HEK293 (cell line): ENCODE results near the gene PGP.

Experiments used
- IKZF3 ChIP-seq: fragments of 450-650 bp; IDR thresholded peaks from 2 replicates; pipeline ENCODE4 v1.5.0; 2018; ENCODE audit warnings: missing biosample characterization, mild to moderate bottlenecking, missing genetic modification characterization, moderate library complexity
- SP2 ChIP-seq: fragments of 450-650 bp; formaldehyde crosslinking; IDR thresholded peaks from 2 replicates; pipeline ENCODE4 v1.5.1; 2016; ENCODE audit warnings: missing biosample characterization, missing genetic modification characterization
- ZBTB7A ChIP-seq: fragments of 450-650 bp; formaldehyde crosslinking; IDR thresholded peaks from 2 replicates; pipeline ENCODE4 v1.5.1; 2016; ENCODE audit warnings: low read depth, missing biosample characterization, missing genetic modification characterization
- ZIC2 ChIP-seq: fragments of 450-650 bp; formaldehyde crosslinking; IDR thresholded peaks from 2 replicates; pipeline ENCODE4 v1.5.1; 2016; ENCODE audit warnings: missing biosample characterization, missing genetic modification characterization
- ZNF138 ChIP-seq: fragments of 450-650 bp; formaldehyde crosslinking; IDR thresholded peaks from 2 replicates; pipeline ENCODE4 v1.5.1; 2016; ENCODE audit warnings: missing biosample characterization, missing genetic modification characterization, borderline replicate concordance
- ZNF184 ChIP-seq: fragments of 450-650 bp; IDR thresholded peaks from 2 replicates; pipeline ENCODE4 v1.5.1; 2018; ENCODE audit warnings: missing biosample characterization, mild to moderate bottlenecking, missing genetic modification characterization
- ZNF2 ChIP-seq: fragments of 450-650 bp; formaldehyde crosslinking; IDR thresholded peaks from 2 replicates; pipeline ENCODE4 v1.5.1; 2016; ENCODE audit warnings: missing biosample characterization, missing genetic modification characterization
- ZNF202 ChIP-seq: fragments of 450-650 bp; formaldehyde crosslinking; IDR thresholded peaks from 2 replicates; pipeline ENCODE4 v1.5.1; 2016; ENCODE audit warnings: missing biosample characterization, missing genetic modification characterization, borderline replicate concordance
- ZNF416 ChIP-seq: fragments of 450-650 bp; formaldehyde crosslinking; IDR thresholded peaks from 2 replicates; pipeline ENCODE4 v1.5.1; 2016; ENCODE audit warnings: missing biosample characterization, missing genetic modification characterization
- ZNF701 ChIP-seq: fragments of 450-650 bp; formaldehyde crosslinking; IDR thresholded peaks from 2 replicates; pipeline ENCODE4 v1.5.1; 2016; ENCODE audit warnings: missing biosample characterization, missing genetic modification characterization
- ZNF76 ChIP-seq: fragments of 450-650 bp; formaldehyde crosslinking; IDR thresholded peaks from 2 replicates; pipeline ENCODE4; 2016; ENCODE audit warnings: low read depth, missing biosample characterization, missing genetic modification characterization, borderline replicate concordance
- TF ChIP-seq, protein P1 (sequence below): fragments of 450-650 bp; formaldehyde crosslinking; IDR thresholded peaks from 2 replicates; pipeline ENCODE4 v1.5.1; 2016; ENCODE audit warnings: missing biosample characterization, missing genetic modification characterization
- TF ChIP-seq, protein P2 (sequence below): fragments of 450-650 bp; formaldehyde crosslinking; IDR thresholded peaks from 2 replicates; pipeline ENCODE4 v1.5.1; 2017; ENCODE audit warnings: missing biosample characterization, missing genetic modification characterization
- TF ChIP-seq, protein P3 (sequence below): fragments of 450-650 bp; formaldehyde crosslinking; IDR thresholded peaks from 2 replicates; pipeline ENCODE4 v1.5.1; 2016; ENCODE audit warnings: missing biosample characterization, missing genetic modification characterization
- TF ChIP-seq, protein P4 (sequence below): fragments of 450-650 bp; formaldehyde crosslinking; IDR thresholded peaks from 2 replicates; pipeline ENCODE4 v1.5.1; 2016; ENCODE audit warnings: missing biosample characterization, missing genetic modification characterization, low read depth
- TF ChIP-seq, protein P5 (sequence below): fragments of 450-650 bp; formaldehyde crosslinking; IDR thresholded peaks from 2 replicates; pipeline ENCODE4 v1.5.1; 2016; ENCODE audit warnings: missing biosample characterization, missing genetic modification characterization
- TF ChIP-seq, protein P6 (sequence below): fragments of 450-650 bp; formaldehyde crosslinking; IDR thresholded peaks from 2 replicates; pipeline ENCODE4 v1.5.1; 2016; ENCODE audit warnings: missing biosample characterization, missing genetic modification characterization
- TF ChIP-seq, protein P7 (sequence below): fragments of 450-650 bp; formaldehyde crosslinking; IDR thresholded peaks from 2 replicates; pipeline ENCODE4 v1.5.1; 2017; ENCODE audit warnings: missing biosample characterization, mild to moderate bottlenecking, missing genetic modification characterization, moderate library complexity
- TF ChIP-seq, protein P8 (sequence below): fragments of 450-650 bp; formaldehyde crosslinking; IDR thresholded peaks from 2 replicates; pipeline ENCODE4 v1.5.1; 2017; ENCODE audit warnings: missing biosample characterization, missing genetic modification characterization
- TF ChIP-seq, protein P9 (sequence below): fragments of 450-650 bp; formaldehyde crosslinking; conservative IDR thresholded peaks from 2 replicates; pipeline ENCODE4 v1.5.1; 2016; ENCODE audit warnings: low read depth, missing biosample characterization, missing genetic modification characterization

The PGP gene

DNA sequence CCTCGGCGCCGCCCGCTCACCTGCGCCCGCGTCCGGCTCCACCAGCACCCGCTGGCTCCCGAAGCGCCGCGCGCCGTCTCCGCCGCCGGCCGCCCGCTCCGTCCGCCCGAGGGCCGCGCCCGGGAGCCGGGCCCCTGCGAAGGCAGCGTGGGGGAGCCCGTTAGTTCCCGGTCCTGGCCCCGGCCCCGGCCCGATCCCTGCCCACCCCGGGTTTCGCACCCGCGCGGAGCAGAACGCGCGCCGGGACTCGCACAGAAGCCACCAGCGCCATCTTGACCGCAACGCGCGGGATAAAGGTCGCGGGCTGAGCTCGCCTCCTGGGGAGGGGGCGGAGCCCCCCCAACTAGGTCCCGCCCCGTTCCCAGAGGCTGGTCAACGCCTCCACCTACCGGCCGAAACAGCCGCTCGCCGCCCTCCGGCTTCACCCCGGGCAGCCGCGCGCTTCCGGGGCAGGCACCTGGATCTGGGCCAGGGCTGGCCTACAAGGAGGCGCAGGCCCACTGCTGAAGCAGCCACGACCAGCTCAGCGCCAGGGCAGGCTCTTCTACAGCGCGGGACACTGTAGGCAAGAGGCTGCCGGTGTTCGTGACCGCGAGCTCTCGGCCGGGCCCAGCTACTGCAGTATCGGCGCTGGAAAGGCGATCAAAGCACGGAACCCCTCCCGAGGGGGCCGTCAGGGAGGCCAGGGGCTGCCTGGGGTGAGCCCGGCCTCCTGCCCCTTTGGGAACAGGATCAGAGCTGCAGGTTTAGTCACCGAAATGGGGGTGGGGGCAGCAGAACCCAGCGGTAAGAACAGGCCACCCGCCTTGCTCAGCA, 36.9 kb upstream of the PGP start, which contains the start of gene ECI1 (continued):
- TF ChIP-seq, protein P1, sequence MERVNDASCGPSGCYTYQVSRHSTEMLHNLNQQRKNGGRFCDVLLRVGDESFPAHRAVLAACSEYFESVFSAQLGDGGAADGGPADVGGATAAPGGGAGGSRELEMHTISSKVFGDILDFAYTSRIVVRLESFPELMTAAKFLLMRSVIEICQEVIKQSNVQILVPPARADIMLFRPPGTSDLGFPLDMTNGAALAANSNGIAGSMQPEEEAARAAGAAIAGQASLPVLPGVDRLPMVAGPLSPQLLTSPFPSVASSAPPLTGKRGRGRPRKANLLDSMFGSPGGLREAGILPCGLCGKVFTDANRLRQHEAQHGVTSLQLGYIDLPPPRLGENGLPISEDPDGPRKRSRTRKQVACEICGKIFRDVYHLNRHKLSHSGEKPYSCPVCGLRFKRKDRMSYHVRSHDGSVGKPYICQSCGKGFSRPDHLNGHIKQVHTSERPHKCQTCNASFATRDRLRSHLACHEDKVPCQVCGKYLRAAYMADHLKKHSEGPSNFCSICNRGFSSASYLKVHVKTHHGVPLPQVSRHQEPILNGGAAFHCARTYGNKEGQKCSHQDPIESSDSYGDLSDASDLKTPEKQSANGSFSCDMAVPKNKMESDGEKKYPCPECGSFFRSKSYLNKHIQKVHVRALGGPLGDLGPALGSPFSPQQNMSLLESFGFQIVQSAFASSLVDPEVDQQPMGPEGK (tag by site-specific recombination), result peak; percentile 100
- no peak for TF ChIP-seq ZNF138 (tag by site-specific recombination)
- TF ChIP-seq, protein P2, sequence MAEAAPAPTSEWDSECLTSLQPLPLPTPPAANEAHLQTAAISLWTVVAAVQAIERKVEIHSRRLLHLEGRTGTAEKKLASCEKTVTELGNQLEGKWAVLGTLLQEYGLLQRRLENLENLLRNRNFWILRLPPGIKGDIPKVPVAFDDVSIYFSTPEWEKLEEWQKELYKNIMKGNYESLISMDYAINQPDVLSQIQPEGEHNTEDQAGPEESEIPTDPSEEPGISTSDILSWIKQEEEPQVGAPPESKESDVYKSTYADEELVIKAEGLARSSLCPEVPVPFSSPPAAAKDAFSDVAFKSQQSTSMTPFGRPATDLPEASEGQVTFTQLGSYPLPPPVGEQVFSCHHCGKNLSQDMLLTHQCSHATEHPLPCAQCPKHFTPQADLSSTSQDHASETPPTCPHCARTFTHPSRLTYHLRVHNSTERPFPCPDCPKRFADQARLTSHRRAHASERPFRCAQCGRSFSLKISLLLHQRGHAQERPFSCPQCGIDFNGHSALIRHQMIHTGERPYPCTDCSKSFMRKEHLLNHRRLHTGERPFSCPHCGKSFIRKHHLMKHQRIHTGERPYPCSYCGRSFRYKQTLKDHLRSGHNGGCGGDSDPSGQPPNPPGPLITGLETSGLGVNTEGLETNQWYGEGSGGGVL, result peak; percentile 22; the same call in 1 of the 2 replicates
- TF ChIP-seq ZNF416 (tag by site-specific recombination), result no peak
- TF ChIP-seq, protein P3, sequence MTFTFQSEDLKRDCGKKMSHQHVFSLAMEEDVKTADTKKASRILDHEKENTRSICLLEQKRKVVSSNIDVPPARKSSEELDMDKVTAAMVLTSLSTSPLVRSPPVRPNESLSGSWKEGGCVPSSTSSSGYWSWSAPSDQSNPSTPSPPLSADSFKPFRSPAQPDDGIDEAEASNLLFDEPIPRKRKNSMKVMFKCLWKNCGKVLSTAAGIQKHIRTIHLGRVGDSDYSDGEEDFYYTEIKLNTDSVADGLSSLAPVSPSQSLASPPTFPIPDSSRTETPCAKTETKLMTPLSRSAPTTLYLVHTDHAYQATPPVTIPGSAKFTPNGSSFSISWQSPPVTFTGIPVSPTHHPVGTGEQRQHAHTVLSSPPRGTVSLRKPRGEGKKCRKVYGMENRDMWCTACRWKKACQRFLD (tag by site-specific recombination), result no peak
- TF ChIP-seq ZBTB7A (tag by site-specific recombination), result peak; percentile 88
- TF ChIP-seq, protein P4, sequence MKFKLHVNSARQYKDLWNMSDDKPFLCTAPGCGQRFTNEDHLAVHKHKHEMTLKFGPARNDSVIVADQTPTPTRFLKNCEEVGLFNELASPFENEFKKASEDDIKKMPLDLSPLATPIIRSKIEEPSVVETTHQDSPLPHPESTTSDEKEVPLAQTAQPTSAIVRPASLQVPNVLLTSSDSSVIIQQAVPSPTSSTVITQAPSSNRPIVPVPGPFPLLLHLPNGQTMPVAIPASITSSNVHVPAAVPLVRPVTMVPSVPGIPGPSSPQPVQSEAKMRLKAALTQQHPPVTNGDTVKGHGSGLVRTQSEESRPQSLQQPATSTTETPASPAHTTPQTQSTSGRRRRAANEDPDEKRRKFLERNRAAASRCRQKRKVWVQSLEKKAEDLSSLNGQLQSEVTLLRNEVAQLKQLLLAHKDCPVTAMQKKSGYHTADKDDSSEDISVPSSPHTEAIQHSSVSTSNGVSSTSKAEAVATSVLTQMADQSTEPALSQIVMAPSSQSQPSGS (tag by site-specific recombination), result no peak
- peak; percentile 95 for TF ChIP-seq ZNF2
- TF ChIP-seq, protein P5, sequence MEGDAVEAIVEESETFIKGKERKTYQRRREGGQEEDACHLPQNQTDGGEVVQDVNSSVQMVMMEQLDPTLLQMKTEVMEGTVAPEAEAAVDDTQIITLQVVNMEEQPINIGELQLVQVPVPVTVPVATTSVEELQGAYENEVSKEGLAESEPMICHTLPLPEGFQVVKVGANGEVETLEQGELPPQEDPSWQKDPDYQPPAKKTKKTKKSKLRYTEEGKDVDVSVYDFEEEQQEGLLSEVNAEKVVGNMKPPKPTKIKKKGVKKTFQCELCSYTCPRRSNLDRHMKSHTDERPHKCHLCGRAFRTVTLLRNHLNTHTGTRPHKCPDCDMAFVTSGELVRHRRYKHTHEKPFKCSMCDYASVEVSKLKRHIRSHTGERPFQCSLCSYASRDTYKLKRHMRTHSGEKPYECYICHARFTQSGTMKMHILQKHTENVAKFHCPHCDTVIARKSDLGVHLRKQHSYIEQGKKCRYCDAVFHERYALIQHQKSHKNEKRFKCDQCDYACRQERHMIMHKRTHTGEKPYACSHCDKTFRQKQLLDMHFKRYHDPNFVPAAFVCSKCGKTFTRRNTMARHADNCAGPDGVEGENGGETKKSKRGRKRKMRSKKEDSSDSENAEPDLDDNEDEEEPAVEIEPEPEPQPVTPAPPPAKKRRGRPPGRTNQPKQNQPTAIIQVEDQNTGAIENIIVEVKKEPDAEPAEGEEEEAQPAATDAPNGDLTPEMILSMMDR (tag by site-specific recombination), result peak; percentile 97
- 0 out of 2 replicates have a peak, but pooled peaks have one; percentile 6 for TF ChIP-seq ZNF184 (tag by site-specific recombination)
- TF ChIP-seq, protein P6, sequence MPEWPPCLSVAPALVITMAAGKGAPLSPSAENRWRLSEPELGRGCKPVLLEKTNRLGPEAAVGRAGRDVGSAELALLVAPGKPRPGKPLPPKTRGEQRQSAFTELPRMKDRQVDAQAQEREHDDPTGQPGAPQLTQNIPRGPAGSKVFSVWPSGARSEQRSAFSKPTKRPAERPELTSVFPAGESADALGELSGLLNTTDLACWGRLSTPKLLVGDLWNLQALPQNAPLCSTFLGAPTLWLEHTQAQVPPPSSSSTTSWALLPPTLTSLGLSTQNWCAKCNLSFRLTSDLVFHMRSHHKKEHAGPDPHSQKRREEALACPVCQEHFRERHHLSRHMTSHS, result no peak
- TF ChIP-seq, protein P7, sequence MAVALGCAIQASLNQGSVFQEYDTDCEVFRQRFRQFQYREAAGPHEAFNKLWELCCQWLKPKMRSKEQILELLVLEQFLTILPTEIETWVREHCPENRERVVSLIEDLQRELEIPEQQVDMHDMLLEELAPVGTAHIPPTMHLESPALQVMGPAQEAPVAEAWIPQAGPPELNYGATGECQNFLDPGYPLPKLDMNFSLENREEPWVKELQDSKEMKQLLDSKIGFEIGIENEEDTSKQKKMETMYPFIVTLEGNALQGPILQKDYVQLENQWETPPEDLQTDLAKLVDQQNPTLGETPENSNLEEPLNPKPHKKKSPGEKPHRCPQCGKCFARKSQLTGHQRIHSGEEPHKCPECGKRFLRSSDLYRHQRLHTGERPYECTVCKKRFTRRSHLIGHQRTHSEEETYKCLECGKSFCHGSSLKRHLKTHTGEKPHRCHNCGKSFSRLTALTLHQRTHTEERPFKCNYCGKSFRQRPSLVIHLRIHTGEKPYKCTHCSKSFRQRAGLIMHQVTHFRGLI (tag by site-specific recombination), result peak; percentile 63; the same call in 1 of the 2 replicates
- TF ChIP-seq, protein P8, sequence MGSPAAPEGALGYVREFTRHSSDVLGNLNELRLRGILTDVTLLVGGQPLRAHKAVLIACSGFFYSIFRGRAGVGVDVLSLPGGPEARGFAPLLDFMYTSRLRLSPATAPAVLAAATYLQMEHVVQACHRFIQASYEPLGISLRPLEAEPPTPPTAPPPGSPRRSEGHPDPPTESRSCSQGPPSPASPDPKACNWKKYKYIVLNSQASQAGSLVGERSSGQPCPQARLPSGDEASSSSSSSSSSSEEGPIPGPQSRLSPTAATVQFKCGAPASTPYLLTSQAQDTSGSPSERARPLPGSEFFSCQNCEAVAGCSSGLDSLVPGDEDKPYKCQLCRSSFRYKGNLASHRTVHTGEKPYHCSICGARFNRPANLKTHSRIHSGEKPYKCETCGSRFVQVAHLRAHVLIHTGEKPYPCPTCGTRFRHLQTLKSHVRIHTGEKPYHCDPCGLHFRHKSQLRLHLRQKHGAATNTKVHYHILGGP, result no peak
- no peak for TF ChIP-seq ZNF202 (tag by site-specific recombination)
- TF ChIP-seq IKZF3, result peak; percentile 59; the same call in 1 of the 2 replicates
- TF ChIP-seq ZIC2, result peak; percentile 94
- TF ChIP-seq ZNF76 (tag by site-specific recombination), result peak; percentile 64; the same call in 1 of the 2 replicates
- TF ChIP-seq SP2 (tag by site-specific recombination), result peak; percentile 98
- TF ChIP-seq ZNF701 (tag by site-specific recombination), result no peak
- TF ChIP-seq, protein P9, sequence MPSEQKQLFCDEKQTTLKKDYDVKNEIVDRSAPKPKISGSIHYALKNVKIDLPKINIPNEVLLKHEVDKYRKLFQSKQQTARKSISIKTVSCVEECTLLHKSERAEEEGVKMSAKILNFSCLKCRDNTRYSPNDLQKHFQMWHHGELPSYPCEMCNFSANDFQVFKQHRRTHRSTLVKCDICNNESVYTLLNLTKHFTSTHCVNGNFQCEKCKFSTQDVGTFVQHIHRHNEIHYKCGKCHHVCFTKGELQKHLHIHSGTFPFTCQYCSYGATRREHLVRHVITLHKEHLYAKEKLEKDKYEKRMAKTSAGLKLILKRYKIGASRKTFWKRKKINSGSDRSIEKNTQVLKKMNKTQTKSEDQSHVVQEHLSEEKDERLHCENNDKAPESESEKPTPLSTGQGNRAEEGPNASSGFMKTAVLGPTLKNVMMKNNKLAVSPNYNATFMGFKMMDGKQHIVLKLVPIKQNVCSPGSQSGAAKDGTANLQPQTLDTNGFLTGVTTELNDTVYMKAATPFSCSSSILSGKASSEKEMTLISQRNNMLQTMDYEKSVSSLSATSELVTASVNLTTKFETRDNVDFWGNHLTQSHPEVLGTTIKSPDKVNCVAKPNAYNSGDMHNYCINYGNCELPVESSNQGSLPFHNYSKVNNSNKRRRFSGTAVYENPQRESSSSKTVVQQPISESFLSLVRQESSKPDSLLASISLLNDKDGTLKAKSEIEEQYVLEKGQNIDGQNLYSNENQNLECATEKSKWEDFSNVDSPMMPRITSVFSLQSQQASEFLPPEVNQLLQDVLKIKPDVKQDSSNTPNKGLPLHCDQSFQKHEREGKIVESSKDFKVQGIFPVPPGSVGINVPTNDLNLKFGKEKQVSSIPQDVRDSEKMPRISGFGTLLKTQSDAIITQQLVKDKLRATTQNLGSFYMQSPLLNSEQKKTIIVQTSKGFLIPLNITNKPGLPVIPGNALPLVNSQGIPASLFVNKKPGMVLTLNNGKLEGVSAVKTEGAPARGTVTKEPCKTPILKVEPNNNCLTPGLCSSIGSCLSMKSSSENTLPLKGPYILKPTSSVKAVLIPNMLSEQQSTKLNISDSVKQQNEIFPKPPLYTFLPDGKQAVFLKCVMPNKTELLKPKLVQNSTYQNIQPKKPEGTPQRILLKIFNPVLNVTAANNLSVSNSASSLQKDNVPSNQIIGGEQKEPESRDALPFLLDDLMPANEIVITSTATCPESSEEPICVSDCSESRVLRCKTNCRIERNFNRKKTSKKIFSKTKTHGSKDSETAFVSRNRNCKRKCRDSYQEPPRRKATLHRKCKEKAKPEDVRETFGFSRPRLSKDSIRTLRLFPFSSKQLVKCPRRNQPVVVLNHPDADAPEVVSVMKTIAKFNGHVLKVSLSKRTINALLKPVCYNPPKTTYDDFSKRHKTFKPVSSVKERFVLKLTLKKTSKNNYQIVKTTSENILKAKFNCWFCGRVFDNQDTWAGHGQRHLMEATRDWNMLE (tag by site-specific recombination), result no peak
